ENCODE data around the gene PSPN.

GRCh38 chr19:6424939-6425731 lies 49.4 kb upstream of the PSPN start:
- 0 out of 2 replicates have a peak, but pooled peaks have one; percentile 48 for TF ChIP-seq HIVEP1 (CRISPR knock-in tag; IDR thresholded peaks at IDR 0.05)
- TF ChIP-seq ZZZ3 (CRISPR knock-in tag; IDR thresholded peaks at IDR 0.05; ENCODE audit: borderline replicate concordance), result no peak
- TF ChIP-seq RNF2 (conservative IDR thresholded peaks at IDR 0.05; ENCODE audit: low read depth), result peak; percentile 97; the same call in 1 of the 2 replicates
- no peak for TF ChIP-seq ETV5 (CRISPR knock-in tag; IDR thresholded peaks at IDR 0.05; ENCODE audit: borderline replicate concordance)

All from HepG2 (cell line).